Measurements from ENCODE around the gene SYDE1.
A peak's percentile ranks its signal among the peaks of the same experiment; 100 is the strongest.

SYDE1 gene

DNA sequence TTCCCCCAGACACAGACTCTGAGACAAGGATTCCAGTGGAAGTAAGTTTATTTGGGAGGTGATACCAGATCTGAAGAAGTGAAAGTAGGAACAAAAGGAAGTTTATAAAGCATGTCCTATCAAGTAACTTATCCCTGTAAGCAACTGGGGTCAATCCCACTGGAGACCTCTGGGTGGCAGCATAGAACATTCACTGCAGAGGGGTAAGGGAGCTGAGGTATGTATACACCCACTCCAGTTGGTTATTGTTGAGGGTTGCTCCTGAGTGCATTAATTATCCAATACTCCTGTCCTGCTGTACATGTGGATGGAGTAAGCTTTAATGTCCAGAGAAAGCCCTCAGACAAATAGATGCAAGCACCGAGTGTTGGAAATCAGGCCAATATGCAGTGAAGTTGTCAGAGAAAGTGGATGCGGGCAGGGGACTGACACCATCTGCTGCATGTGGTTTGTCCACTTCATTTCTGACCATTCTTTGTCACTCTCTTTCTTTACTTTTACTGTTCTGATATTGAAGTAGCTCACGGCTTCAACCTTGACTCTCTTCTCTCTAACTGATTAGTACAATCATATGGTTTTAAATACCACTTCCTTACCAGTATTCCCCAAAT is 46.9 kb downstream of the SYDE1 start:
- Histone ChIP-seq H3K4me3 (replicated peaks; ENCODE audit: insufficient read depth, low read length) (no peak overlapping the region), H3K27ac (replicated peaks) (no peak overlapping the region), H3K27me3 (ENCODE audit: insufficient read depth, poor library complexity, severe bottlenecking) (no peaks in the 10 kb centered on the region)
- DNase-seq (ENCODE audit: low read depth in 1 of 2, low spot score in 1 of 2): peak in 1 of 2 experiments; percentile 55
- TF ChIP-seq SPI1 (IDR thresholded peaks at IDR 0.05; ENCODE audit: borderline replicate concordance, low read depth) (no peak), POLR2AphosphoS5 (IDR thresholded peaks at IDR 0.05; ENCODE audit: low read depth) (no peak), CTCF (IDR thresholded peaks at IDR 0.05; ENCODE audit: insufficient read depth, low read length) (peak; percentile 83)

DNA sequence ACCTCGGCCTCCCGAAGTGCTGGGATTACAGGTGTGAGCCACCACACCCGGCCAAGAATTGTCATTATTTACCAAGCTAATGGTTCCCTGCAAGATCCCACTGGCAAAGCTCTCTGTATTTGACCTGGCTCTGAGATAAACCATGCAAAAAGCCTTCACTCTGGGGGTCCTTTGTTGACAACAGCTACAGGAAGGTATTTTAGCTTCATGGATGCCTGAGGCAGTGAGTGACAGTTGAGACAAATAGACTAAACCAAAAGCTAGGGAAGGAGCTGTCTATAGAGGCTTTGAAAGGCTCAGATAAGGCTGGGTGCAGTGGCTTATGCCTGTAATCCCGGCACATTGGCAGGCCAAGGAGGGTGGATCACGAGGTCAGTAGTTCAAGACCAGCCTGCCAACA is 48.1 kb downstream of the SYDE1 start:
- TF ChIP-seq SPI1 (IDR thresholded peaks at IDR 0.05; ENCODE audit: borderline replicate concordance, low read depth) (no peak), GABPA (IDR thresholded peaks at IDR 0.05; ENCODE audit: low read depth) (no peak)
- Histone ChIP-seq H3K27ac (replicated peaks) (no peak overlapping the region), H3K27me3 (ENCODE audit: insufficient read depth, poor library complexity, severe bottlenecking) (no peaks in the 10 kb centered on the region), H3K4me3 (replicated peaks; ENCODE audit: insufficient read depth, low read length) (no peak overlapping the region)
- DNase-seq (ENCODE audit: low read depth in 1 of 2, low spot score in 1 of 2): no peak

- DNase-seq (ENCODE audit: low read depth in 1 of 2, low spot score in 1 of 2): no peak
- TF ChIP-seq, protein P1, sequence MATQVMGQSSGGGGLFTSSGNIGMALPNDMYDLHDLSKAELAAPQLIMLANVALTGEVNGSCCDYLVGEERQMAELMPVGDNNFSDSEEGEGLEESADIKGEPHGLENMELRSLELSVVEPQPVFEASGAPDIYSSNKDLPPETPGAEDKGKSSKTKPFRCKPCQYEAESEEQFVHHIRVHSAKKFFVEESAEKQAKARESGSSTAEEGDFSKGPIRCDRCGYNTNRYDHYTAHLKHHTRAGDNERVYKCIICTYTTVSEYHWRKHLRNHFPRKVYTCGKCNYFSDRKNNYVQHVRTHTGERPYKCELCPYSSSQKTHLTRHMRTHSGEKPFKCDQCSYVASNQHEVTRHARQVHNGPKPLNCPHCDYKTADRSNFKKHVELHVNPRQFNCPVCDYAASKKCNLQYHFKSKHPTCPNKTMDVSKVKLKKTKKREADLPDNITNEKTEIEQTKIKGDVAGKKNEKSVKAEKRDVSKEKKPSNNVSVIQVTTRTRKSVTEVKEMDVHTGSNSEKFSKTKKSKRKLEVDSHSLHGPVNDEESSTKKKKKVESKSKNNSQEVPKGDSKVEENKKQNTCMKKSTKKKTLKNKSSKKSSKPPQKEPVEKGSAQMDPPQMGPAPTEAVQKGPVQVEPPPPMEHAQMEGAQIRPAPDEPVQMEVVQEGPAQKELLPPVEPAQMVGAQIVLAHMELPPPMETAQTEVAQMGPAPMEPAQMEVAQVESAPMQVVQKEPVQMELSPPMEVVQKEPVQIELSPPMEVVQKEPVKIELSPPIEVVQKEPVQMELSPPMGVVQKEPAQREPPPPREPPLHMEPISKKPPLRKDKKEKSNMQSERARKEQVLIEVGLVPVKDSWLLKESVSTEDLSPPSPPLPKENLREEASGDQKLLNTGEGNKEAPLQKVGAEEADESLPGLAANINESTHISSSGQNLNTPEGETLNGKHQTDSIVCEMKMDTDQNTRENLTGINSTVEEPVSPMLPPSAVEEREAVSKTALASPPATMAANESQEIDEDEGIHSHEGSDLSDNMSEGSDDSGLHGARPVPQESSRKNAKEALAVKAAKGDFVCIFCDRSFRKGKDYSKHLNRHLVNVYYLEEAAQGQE (IDR thresholded peaks at IDR 0.05; ENCODE audit: insufficient replicate concordance, low read depth): no peak
- TF ChIP-seq SPI1 (IDR thresholded peaks at IDR 0.05; ENCODE audit: borderline replicate concordance, low read depth): no peak
- TF ChIP-seq GABPA (IDR thresholded peaks at IDR 0.05; ENCODE audit: low read depth): no peak
- H3K4me3 ChIP-seq (replicated peaks; ENCODE audit: insufficient read depth, low read length): no peak overlapping the region
- H3K27ac ChIP-seq (replicated peaks): no peak overlapping the region
- H3K27me3 ChIP-seq (ENCODE audit: insufficient read depth, poor library complexity, severe bottlenecking): no peaks in the 10 kb centered on the region
Measured at GRCh38 chr19:15156391-15156790, 49.2 kb downstream of the SYDE1 start.

GRCh38 chr19:15159251-15159650 is 52.0 kb downstream of the SYDE1 start:
- Histone ChIP-seq H3K4me3 (replicated peaks; ENCODE audit: insufficient read depth, low read length) (no peak overlapping the region), H3K27ac (replicated peaks) (no peak overlapping the region), H3K27me3 (ENCODE audit: insufficient read depth, poor library complexity, severe bottlenecking) (no peaks in the 10 kb centered on the region)
- no peak for TF ChIP-seq CTCF (IDR thresholded peaks at IDR 0.05; ENCODE audit: insufficient read depth, low read length)
- TF ChIP-seq SPI1 (IDR thresholded peaks at IDR 0.05; ENCODE audit: borderline replicate concordance, low read depth): no peak
- TF ChIP-seq, protein P1 (IDR thresholded peaks at IDR 0.05; ENCODE audit: insufficient replicate concordance, low read depth): no peak
- TF ChIP-seq GABPA (IDR thresholded peaks at IDR 0.05; ENCODE audit: low read depth): no peak
- no peak for TF ChIP-seq POLR2AphosphoS5 (IDR thresholded peaks at IDR 0.05; ENCODE audit: low read depth)
- DNase-seq (ENCODE audit: low read depth in 1 of 2, low spot score in 1 of 2): no peak

All from HL-60 (cell line).